HepG2 (cell line): ENCODE results near the gene NEK9. TPM values are rescaled to one million over a fixed set of nuclear protein-coding genes. Genes with fewer than 3 reads are reported as not detected.
A peak's percentile ranks its signal among the peaks of the same experiment; 100 is the strongest.

Source experiments
- ARNT2 ChIP-seq: sonication (generic); formaldehyde crosslinking; IDR thresholded peaks from 2 replicates; pipeline ENCODE4 v1.8.0; 2022; ENCODE audit warnings: mild to moderate bottlenecking, low read depth, missing genetic modification reagents, moderate library complexity
- CBX2 ChIP-seq, 2 experiments: fragments of 200-600 bp in 1 of 2; sonication (generic); formaldehyde crosslinking in 1 of 2; IDR thresholded peaks; 2 replicates each; pipeline versions ENCODE4 v1.7.0 to v1.8.1; 2018 to 2022; ENCODE audit warnings: low read depth in 2 of 2, low read length in 1 of 2, mild to moderate bottlenecking in 1 of 2, missing genetic modification reagents in 1 of 2
- CREB3 ChIP-seq: sonication (generic); formaldehyde crosslinking; IDR thresholded peaks from 2 replicates; pipeline ENCODE4 v1.5.0; 2020; ENCODE audit warnings: missing genetic modification reagents
- GZF1 ChIP-seq: sonication (generic); formaldehyde crosslinking; IDR thresholded peaks from 2 replicates; pipeline ENCODE4 v1.5.1; 2020; ENCODE audit warnings: mild to moderate bottlenecking, missing genetic modification reagents
- HMGA1 ChIP-seq: sonication (generic); formaldehyde crosslinking; conservative IDR thresholded peaks from 2 replicates; pipeline ENCODE4 v1.4.0; 2020; ENCODE audit warnings: missing genetic modification reagents
- JDP2 ChIP-seq: sonication (generic); formaldehyde crosslinking; IDR thresholded peaks from 2 replicates; pipeline ENCODE4 v1.8.1; 2022; ENCODE audit warnings: missing genetic modification reagents, borderline replicate concordance
- JUND ChIP-seq: sonication (generic); formaldehyde crosslinking; IDR thresholded peaks from 2 replicates; pipeline ENCODE4 v1.8.0; 2022; ENCODE audit warnings: mild to moderate bottlenecking, missing genetic modification reagents
- NR2C2 ChIP-seq: sonication (generic); formaldehyde crosslinking; IDR thresholded peaks from 2 replicates; pipeline ENCODE4 v1.4.0; 2020; ENCODE audit warnings: missing genetic modification reagents, mild to moderate bottlenecking, moderate library complexity, borderline replicate concordance
- PAF1 ChIP-seq: IDR thresholded peaks from 2 replicates; pipeline ENCODE4 v1.6.1; 2016; ENCODE audit warnings: missing genetic modification reagents, missing compliant biosample characterization
- PHF20 ChIP-seq: sonication (generic); formaldehyde crosslinking; IDR thresholded peaks from 2 replicates; pipeline ENCODE4 v1.5.0; 2020; ENCODE audit warnings: mild to moderate bottlenecking, missing genetic modification reagents
- SRF ChIP-seq: IDR thresholded peaks from 2 replicates; pipeline ENCODE4 v1.6.1; 2011; ENCODE audit warnings: mild to moderate bottlenecking, low read depth, low read length, moderate library complexity
- TFDP2 ChIP-seq: sonication (generic); formaldehyde crosslinking; IDR thresholded peaks from 2 replicates; pipeline ENCODE4 v1.4.0; 2020; ENCODE audit warnings: missing genetic modification reagents
- TMF1 ChIP-seq: sonication (generic); formaldehyde crosslinking; IDR thresholded peaks from 2 replicates; pipeline ENCODE4 v1.8.1; 2022; ENCODE audit warnings: low read depth, missing genetic modification reagents
- ZBTB20 ChIP-seq: sonication (generic); formaldehyde crosslinking; IDR thresholded peaks from 2 replicates; pipeline ENCODE4 v1.8.1; 2023; ENCODE audit warnings: missing genetic modification reagents, low read depth, mild to moderate bottlenecking, borderline replicate concordance
- ZBTB7B ChIP-seq: sonication (generic); formaldehyde crosslinking; IDR thresholded peaks from 2 replicates; pipeline ENCODE4 v1.4.0; 2020; ENCODE audit warnings: missing genetic modification reagents
- ZFP36L1 ChIP-seq: sonication (generic); formaldehyde crosslinking; IDR thresholded peaks from 2 replicates; pipeline ENCODE4 v1.8.0; 2022; ENCODE audit warnings: mild to moderate bottlenecking, missing genetic modification reagents, moderate library complexity
- ZGPAT ChIP-seq: IDR thresholded peaks from 2 replicates; pipeline ENCODE4 v1.6.1; 2016; ENCODE audit warnings: mild to moderate bottlenecking
- ZNF615 ChIP-seq: sonication (generic); formaldehyde crosslinking; IDR thresholded peaks from 2 replicates; pipeline ENCODE4 v1.5.0; 2020; ENCODE audit warnings: mild to moderate bottlenecking, missing genetic modification reagents, borderline replicate concordance
- ZNF672 ChIP-seq: sonication (generic); formaldehyde crosslinking; IDR thresholded peaks from 2 replicates; pipeline ENCODE4 v1.8.1; 2022; ENCODE audit warnings: missing genetic modification reagents
- ZNF720 ChIP-seq: sonication (generic); formaldehyde crosslinking; IDR thresholded peaks from 2 replicates; pipeline ENCODE4 v1.4.0; 2020; ENCODE audit warnings: missing genetic modification reagents
- ZNF747 ChIP-seq: sonication (generic); formaldehyde crosslinking; IDR thresholded peaks from 2 replicates; pipeline ENCODE4 v1.8.1; 2023; ENCODE audit warnings: missing genetic modification reagents, mild to moderate bottlenecking, borderline replicate concordance
- ZNF839 ChIP-seq: sonication (generic); formaldehyde crosslinking; IDR thresholded peaks from 2 replicates; pipeline ENCODE4 v1.4.0; 2020; ENCODE audit warnings: missing genetic modification reagents, mild to moderate bottlenecking, borderline replicate concordance
- polyA plus RNA-seq, 8 experiments: library from polyadenylated mRNA; depleted of rRNA in 3 of 8; stranded (reverse) in 7 of 8; unstranded in 1 of 8; fragments of >200 nt; fragmentation: Illumina TruSeq in 4 of 8; extraction: Trizol in 4 of 8; gene quantifications; 2 replicates each; pipeline versions ENCODE4 v1.2.1 to v1.2.3, GENCODE V29; 2011 to 2016; ENCODE audit warnings: low read depth in 4 of 8, missing spikeins in 1 of 8, mixed read lengths in 1 of 8; ENCODE audit not compliant: insufficient read depth in 1 of 8
- total RNA-seq, 5 experiments: library from RNA; depleted of rRNA; stranded (reverse); fragments of >200 nt; fragmentation: Illumina TruSeq; extraction: Trizol; gene quantifications; 2 replicates each; pipeline ENCODE4 v1.2.3, GENCODE V29; 2016; ENCODE audit warnings: low read depth in 1 of 5
- TF ChIP-seq, protein P1 (sequence below): IDR thresholded peaks from 2 replicates; pipeline ENCODE4 v1.6.1; 2012; ENCODE audit warnings: low read length, improper control_type of control experiment

The NEK9 gene
- total and polyA plus RNA-seq, 2 of the 13 experiments (the other 11 are each of a cell fraction or from before 2014, with no cell fraction given): 16.5 to 27.3 TPM

DNA sequence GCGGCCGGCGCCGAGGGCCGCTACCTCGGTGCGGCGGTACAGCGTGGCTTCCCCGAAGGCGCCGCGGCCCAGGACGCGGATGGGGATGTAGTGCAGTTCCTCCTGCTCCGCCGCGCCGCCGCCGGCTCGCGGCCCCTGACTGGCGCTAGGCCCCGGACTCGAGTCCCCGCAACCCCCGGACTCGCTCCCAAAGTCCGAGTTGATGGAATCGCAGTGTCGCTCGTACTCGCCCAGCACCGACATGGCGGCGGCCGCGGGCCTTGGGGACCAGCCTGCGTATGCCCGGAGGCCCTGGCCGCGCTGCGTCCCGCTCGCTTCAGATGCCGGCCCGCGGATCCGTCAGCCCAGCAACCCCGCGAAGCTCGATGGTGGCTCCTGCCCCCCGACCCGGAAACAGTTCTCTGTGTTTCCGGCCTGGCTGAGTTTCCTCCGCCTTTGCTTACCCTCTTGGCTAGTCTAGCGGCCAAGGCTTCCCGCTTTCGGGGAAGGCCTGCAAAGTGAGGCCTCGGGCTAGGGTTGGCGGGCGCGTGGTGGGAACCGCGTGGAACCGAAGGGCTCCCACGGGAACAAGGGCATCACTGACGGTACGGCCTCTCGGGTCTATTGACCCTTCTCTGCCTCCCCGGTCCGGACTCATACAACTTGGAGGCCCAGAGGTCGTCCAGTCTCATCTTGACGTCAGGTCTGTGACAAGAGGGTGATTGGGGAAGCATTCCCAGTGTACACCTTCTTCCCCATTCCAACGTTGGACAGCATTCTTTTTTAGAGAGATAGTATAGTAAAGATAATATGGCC, at the start of gene NEK9 (continued):
- TF ChIP-seq ZGPAT (peak; percentile 95), JDP2 (CRISPR knock-in tag) (no peak), PHF20 (CRISPR knock-in tag) (peak; percentile 94), SRF (no peak), ZNF615 (peak; percentile 58; the same call in 1 of the 2 replicates), ZBTB20 (CRISPR knock-in tag) (peak; percentile 75; the same call in 1 of the 2 replicates), NR2C2 (CRISPR knock-in tag) (peak; percentile 100), TMF1 (CRISPR knock-in tag) (peak; percentile 62), ZNF672 (no peak), ZFP36L1 (CRISPR knock-in tag) (no peak), JUND (no peak), CBX2 (IDR thresholded peaks at IDR 0.05; ENCODE audit: low read depth, low read length) (no peak), CBX2 (CRISPR knock-in tag; IDR thresholded peaks at IDR 0.05; ENCODE audit: low read depth) (no peak), ZBTB7B (CRISPR knock-in tag) (peak; percentile 31; the same call in 1 of the 2 replicates), ARNT2 (CRISPR knock-in tag) (peak; percentile 62; the same call in 1 of the 2 replicates), CREB3 (CRISPR knock-in tag) (0 out of 2 replicates have a peak, but pooled peaks have one; percentile 61), ZNF747 (CRISPR knock-in tag) (peak; percentile 96), GZF1 (CRISPR knock-in tag) (peak; percentile 78; the same call in 1 of the 2 replicates), ZNF839 (CRISPR knock-in tag) (peak; percentile 91; the same call in 1 of the 2 replicates), TFDP2 (peak; percentile 89), PAF1 (no peak), HMGA1 (CRISPR knock-in tag) (no peak), ZNF720 (CRISPR knock-in tag) (no peak)
- TF ChIP-seq, protein P1, sequence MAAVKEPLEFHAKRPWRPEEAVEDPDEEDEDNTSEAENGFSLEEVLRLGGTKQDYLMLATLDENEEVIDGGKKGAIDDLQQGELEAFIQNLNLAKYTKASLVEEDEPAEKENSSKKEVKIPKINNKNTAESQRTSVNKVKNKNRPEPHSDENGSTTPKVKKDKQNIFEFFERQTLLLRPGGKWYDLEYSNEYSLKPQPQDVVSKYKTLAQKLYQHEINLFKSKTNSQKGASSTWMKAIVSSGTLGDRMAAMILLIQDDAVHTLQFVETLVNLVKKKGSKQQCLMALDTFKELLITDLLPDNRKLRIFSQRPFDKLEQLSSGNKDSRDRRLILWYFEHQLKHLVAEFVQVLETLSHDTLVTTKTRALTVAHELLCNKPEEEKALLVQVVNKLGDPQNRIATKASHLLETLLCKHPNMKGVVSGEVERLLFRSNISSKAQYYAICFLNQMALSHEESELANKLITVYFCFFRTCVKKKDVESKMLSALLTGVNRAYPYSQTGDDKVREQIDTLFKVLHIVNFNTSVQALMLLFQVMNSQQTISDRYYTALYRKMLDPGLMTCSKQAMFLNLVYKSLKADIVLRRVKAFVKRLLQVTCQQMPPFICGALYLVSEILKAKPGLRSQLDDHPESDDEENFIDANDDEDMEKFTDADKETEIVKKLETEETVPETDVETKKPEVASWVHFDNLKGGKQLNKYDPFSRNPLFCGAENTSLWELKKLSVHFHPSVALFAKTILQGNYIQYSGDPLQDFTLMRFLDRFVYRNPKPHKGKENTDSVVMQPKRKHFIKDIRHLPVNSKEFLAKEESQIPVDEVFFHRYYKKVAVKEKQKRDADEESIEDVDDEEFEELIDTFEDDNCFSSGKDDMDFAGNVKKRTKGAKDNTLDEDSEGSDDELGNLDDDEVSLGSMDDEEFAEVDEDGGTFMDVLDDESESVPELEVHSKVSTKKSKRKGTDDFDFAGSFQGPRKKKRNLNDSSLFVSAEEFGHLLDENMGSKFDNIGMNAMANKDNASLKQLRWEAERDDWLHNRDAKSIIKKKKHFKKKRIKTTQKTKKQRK: no peak
